PC-9 (cell line): ENCODE measurements around the gene MYO1E. TPM values are rescaled to one million over a fixed set of nuclear protein-coding genes. Genes with fewer than 3 reads are reported as not detected.

Source experiments
- BruUV-seq: library from RNA; stranded (reverse); fragments of 400-500 nt; replicated peaks from 2 replicates; lab custom pipeline; 2021; lab: Mats Ljungman, UMichigan
- CTCF ChIA-PET: fragments of 300-600 bp; sonication (Branson Sonifier 250); formaldehyde crosslinking; loops from one replicate; lab custom pipeline; 2022; ENCODE audit warnings: antibody characterized with exemption; lab: Charles Lee
- POLR2A ChIA-PET: fragments of 300-600 bp; sonication (Branson Sonifier 250); formaldehyde crosslinking; loops from one replicate; lab custom pipeline; 2022; ENCODE audit warnings: antibody characterized with exemption; ENCODE audit not compliant: unreplicated experiment; lab: Charles Lee
- DNase-seq, 2 experiments: peaks; one replicate each; pipeline versions ENCODE4 v3.0.0 to v3.0.0-alpha.2; 2015 to 2022; ENCODE audit warnings: mixed read lengths in 1 of 2
- H2AFZ ChIP-seq: fragments of 200-600 bp; sonication (generic); 2 replicates; pipeline ENCODE4 v1.8.1; 2017; ENCODE audit warnings: antibody characterized with exemption
- H3F3A ChIP-seq: fragments of 200-600 bp; sonication (generic); 2 replicates; pipeline ENCODE4 v1.8.1; 2017; ENCODE audit warnings: antibody characterized with exemption, mild to moderate bottlenecking, low read depth; ENCODE audit not compliant: insufficient read depth
- H3K27ac ChIP-seq: fragments of 200-600 bp; sonication (generic); 2 replicates; pipeline ENCODE4 v1.6.1; 2016; ENCODE audit warnings: mixed run types
- H3K27me3 ChIP-seq: fragments of 200-600 bp; sonication (generic); 2 replicates; pipeline ENCODE4 v1.6.1; 2016; ENCODE audit warnings: low read depth, mixed run types; ENCODE audit not compliant: insufficient read depth
- H3K36me3 ChIP-seq: fragments of 200-600 bp; sonication (generic); 2 replicates; pipeline ENCODE4 v1.6.1; 2016; ENCODE audit warnings: low read depth, mixed run types
- H3K4me1 ChIP-seq: fragments of 200-600 bp; sonication (generic); replicated peaks from 2 replicates; pipeline ENCODE4 v1.6.1; 2016; ENCODE audit warnings: mixed run types; ENCODE audit not compliant: insufficient read depth
- H3K4me2 ChIP-seq: fragments of 200-600 bp; sonication (generic); 2 replicates; pipeline ENCODE4 v1.6.1; 2017; ENCODE audit warnings: mixed run types
- H3K4me3 ChIP-seq: fragments of 200-600 bp; sonication (generic); 2 replicates; pipeline ENCODE4 v1.6.1; 2016; ENCODE audit warnings: mixed run types
- H3K79me2 ChIP-seq: fragments of 200-600 bp; sonication (generic); 2 replicates; pipeline ENCODE4 v1.6.1; 2017; ENCODE audit warnings: low read depth, mixed run types
- H3K9me2 ChIP-seq: fragments of 200-600 bp; sonication (generic); 2 replicates; pipeline ENCODE4 v1.8.1; 2017; ENCODE audit warnings: mild to moderate bottlenecking; ENCODE audit not compliant: insufficient read depth
- H3K9me3 ChIP-seq: fragments of 200-600 bp; sonication (generic); 2 replicates; pipeline ENCODE4 v1.8.1; 2016; ENCODE audit warnings: low read depth; ENCODE audit not compliant: insufficient read depth
- H4K20me1 ChIP-seq: fragments of 200-600 bp; sonication (generic); 2 replicates; pipeline ENCODE4 v1.8.1; 2017; ENCODE audit not compliant: insufficient read depth
- EZH2 ChIP-seq: fragments of 200-600 bp; sonication (generic); IDR thresholded peaks from 2 replicates; pipeline ENCODE4 v1.8.0; 2017; ENCODE audit warnings: antibody characterized with exemption, low read depth
- intact Hi-C: fragments of 100-400 bp; cut with micrococcal nuclease; formaldehyde crosslinking; loops from one replicate; pipeline ENCODE4 v1.10.0; 2022; ENCODE audit not compliant: unreplicated experiment
- total RNA-seq: library from RNA; stranded (reverse); gene quantifications from 2 replicates; pipeline ENCODE4 v1.2.3, GENCODE V29; 2021
- TF ChIP-seq, protein P1 (sequence below): fragments of 200-600 bp; sonication (generic); conservative IDR thresholded peaks from 2 replicates; pipeline ENCODE4 v1.6.1; 2017; ENCODE audit warnings: mixed run types, antibody characterized with exemption, mild to moderate bottlenecking, moderate library complexity

The MYO1E gene
- total RNA-seq, 1 experiment from 2014 or later: 156 TPM

DNA sequence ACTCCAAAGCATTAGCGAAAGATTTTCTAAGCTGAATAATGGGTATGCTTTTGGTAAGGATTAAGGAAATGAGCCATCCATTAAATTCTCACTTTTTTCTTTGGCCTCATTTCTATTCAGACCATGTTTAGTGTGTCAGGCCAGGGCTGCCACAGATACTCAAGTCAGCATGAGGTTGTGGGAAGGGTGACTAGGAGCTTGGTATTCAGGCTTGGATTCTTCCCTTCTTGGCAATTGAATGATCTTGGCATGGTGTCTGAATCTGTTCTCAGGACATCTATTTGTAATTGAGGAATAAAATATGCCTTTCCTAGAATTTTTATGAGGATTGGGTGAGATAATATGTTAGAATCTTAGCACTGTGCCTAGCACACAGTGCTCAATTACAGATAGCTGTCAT is 256.5 kb downstream of the MYO1E start:
- H3K4me3 ChIP-seq: no peak overlapping the region
- H3K4me1 ChIP-seq: no peaks in the 10 kb centered on the region
- no peak overlapping the region for H3K27ac ChIP-seq
- H3K27me3 ChIP-seq: no peaks in the 10 kb centered on the region
- TF ChIP-seq, protein P1, sequence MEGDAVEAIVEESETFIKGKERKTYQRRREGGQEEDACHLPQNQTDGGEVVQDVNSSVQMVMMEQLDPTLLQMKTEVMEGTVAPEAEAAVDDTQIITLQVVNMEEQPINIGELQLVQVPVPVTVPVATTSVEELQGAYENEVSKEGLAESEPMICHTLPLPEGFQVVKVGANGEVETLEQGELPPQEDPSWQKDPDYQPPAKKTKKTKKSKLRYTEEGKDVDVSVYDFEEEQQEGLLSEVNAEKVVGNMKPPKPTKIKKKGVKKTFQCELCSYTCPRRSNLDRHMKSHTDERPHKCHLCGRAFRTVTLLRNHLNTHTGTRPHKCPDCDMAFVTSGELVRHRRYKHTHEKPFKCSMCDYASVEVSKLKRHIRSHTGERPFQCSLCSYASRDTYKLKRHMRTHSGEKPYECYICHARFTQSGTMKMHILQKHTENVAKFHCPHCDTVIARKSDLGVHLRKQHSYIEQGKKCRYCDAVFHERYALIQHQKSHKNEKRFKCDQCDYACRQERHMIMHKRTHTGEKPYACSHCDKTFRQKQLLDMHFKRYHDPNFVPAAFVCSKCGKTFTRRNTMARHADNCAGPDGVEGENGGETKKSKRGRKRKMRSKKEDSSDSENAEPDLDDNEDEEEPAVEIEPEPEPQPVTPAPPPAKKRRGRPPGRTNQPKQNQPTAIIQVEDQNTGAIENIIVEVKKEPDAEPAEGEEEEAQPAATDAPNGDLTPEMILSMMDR: no peak
- TF ChIP-seq EZH2: no peak
- no peaks in the 10 kb centered on the region for H3K79me2 ChIP-seq
- H4K20me1 ChIP-seq: no peaks in the 10 kb centered on the region
- no peak overlapping the region for H2AFZ ChIP-seq
- no peaks in the 10 kb centered on the region for H3K9me2 ChIP-seq
- H3F3A ChIP-seq: peaks cover 9% of the 10 kb centered on the region; the same call in 1 of the 2 replicates
- peaks cover 13% of the 10 kb centered on the region; the same call in 1 of the 2 replicates for H3K36me3 ChIP-seq
- H3K9me3 ChIP-seq: no peaks in the 10 kb centered on the region
- intact Hi-C loops: no loop called here
- BruUV-seq: no TSS peak
- ChIA-PET CTCF (no interaction called here), POLR2A (interaction anchor here (0.6 kb wide), 1 partner anchor 846 kb away, joined by 3 read pairs; no protein-coding TSS in a partner anchor)
- no peak for DNase-seq
- no peak overlapping the region for H3K4me2 ChIP-seq

DNA sequence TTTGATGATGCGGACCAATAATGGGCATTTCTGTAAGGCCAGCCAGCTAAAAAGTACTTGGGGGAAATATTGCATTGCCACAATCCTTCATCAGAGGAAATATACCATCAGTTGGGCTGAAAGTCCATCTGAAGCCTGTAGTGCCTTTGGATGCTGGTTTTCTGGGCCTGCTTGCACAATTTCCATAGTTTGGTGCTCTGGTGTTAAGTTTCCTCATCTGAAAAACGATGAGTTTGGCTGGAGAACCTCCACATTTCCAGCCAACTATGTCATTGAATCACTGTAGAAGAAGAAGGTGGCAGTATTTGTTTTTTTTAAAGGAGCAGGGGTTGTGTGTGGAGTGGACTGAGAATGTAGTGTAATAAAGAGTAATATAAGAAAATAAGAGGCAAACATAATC is 257.6 kb downstream of the MYO1E start:
- Histone ChIP-seq H3K9me3 (no peaks in the 10 kb centered on the region), H3K36me3 (peaks cover 13% of the 10 kb centered on the region; the same call in 1 of the 2 replicates), H3K27ac (no peak overlapping the region), H3K4me2 (no peak overlapping the region), H3K27me3 (no peaks in the 10 kb centered on the region), H3K4me1 (no peaks in the 10 kb centered on the region), H3F3A (no peaks in the 10 kb centered on the region), H4K20me1 (no peaks in the 10 kb centered on the region), H3K4me3 (no peak overlapping the region), H2AFZ (no peak overlapping the region), H3K9me2 (no peaks in the 10 kb centered on the region), H3K79me2 (no peaks in the 10 kb centered on the region)
- no TSS peak for BruUV-seq
- intact Hi-C loops: no loop called here
- CTCF ChIA-PET: no interaction called here
- no peak for DNase-seq
- POLR2A ChIA-PET: no interaction called here
- TF ChIP-seq EZH2: no peak
- TF ChIP-seq, protein P1: no peak

DNA sequence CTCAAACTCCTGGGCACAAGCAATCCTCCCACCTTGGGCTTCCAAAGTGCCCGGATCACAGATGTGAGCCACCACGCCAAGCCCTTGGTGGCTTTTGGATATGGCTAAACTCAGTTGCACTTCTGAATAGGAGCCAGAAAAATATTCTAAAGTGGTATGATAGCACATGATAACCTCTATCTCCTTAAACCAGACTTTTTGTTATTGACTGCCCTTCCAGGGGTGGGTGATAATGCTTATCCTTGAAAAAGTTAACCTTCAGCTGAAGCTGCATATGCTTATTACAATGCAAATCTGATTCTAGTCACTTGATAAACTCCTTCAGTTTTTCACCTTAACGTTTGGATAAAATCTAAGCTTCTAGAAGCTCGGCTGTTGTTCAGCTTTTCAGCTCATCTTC is 261.4 kb downstream of the MYO1E start:
- Histone ChIP-seq H3K27me3 (no peaks in the 10 kb centered on the region), H3K9me2 (no peaks in the 10 kb centered on the region), H3K9me3 (no peaks in the 10 kb centered on the region), H3K4me1 (peaks cover 8% of the 10 kb centered on the region), H3F3A (no peaks in the 10 kb centered on the region), H3K4me3 (no peak overlapping the region), H3K36me3 (peaks cover 15% of the 10 kb centered on the region; the same call in 1 of the 2 replicates), H3K79me2 (peaks cover 10% of the 10 kb centered on the region), H3K27ac (no peak overlapping the region), H4K20me1 (no peaks in the 10 kb centered on the region), H3K4me2 (no peak overlapping the region), H2AFZ (no peak overlapping the region)
- no peak for DNase-seq
- POLR2A ChIA-PET: interaction anchor here (0.6 kb wide), 2 partner anchors 59 to 841 kb away, joined by 3 to 4 read pairs; no protein-coding TSS in a partner anchor
- CTCF ChIA-PET: interaction anchor here (0.7 kb wide), 1 partner anchor 104 kb away, joined by 3 read pairs; no protein-coding TSS in a partner anchor
- TF ChIP-seq, protein P1: no peak
- no peak for TF ChIP-seq EZH2
- intact Hi-C loops: no loop called here
- no TSS peak for BruUV-seq
